Measurements from ENCODE around the gene ATXN1.

DNA sequence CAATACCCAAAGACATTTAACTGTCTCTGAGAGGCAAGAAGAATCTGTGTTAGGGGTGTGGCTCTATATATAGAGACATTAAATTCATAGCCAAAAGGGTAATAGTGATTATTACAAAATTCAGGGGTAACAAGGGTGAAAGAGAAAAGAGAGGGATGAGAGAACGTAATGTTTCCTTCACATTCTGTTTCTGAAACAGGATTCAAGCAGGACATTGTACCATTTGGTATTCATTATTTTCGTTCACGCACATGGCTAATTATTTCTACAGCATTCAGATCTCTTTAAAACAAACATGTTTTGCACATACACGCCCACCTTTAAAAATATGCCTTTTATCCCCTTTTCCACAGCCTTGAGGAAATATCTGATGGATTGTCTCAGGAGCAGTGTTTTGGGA is 400.1 kb downstream of the ATXN1 start:
- TF ChIP-seq, protein P1, sequence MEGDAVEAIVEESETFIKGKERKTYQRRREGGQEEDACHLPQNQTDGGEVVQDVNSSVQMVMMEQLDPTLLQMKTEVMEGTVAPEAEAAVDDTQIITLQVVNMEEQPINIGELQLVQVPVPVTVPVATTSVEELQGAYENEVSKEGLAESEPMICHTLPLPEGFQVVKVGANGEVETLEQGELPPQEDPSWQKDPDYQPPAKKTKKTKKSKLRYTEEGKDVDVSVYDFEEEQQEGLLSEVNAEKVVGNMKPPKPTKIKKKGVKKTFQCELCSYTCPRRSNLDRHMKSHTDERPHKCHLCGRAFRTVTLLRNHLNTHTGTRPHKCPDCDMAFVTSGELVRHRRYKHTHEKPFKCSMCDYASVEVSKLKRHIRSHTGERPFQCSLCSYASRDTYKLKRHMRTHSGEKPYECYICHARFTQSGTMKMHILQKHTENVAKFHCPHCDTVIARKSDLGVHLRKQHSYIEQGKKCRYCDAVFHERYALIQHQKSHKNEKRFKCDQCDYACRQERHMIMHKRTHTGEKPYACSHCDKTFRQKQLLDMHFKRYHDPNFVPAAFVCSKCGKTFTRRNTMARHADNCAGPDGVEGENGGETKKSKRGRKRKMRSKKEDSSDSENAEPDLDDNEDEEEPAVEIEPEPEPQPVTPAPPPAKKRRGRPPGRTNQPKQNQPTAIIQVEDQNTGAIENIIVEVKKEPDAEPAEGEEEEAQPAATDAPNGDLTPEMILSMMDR (conservative IDR thresholded peaks at IDR 0.05; ENCODE audit: low read length): no peak
- no peak for TF ChIP-seq EZH2phosphoT487 (IDR thresholded peaks at IDR 0.05; ENCODE audit: borderline replicate concordance)

Measured in Loucy (cell line).